ENCODE results near the gene RANBP3L.
"Not testable (repeated sequence)": the region's sequence is repeated elsewhere in the genome, so short reads cannot be mapped to it uniquely, and the experiment has no call there.

The RANBP3L gene

GRCh38 chr5:36283775-36284174 lies 17.9 kb downstream of the RANBP3L start:
- not testable (repeated sequence) for DNase-seq

- DNase-seq: no peak
These were observed 20.1 kb downstream of the RANBP3L start for GRCh38 chr5:36281626-36282025.

- no peak for DNase-seq
These were observed 22.5 kb downstream of the RANBP3L start for GRCh38 chr5:36279054-36279698.

DNA sequence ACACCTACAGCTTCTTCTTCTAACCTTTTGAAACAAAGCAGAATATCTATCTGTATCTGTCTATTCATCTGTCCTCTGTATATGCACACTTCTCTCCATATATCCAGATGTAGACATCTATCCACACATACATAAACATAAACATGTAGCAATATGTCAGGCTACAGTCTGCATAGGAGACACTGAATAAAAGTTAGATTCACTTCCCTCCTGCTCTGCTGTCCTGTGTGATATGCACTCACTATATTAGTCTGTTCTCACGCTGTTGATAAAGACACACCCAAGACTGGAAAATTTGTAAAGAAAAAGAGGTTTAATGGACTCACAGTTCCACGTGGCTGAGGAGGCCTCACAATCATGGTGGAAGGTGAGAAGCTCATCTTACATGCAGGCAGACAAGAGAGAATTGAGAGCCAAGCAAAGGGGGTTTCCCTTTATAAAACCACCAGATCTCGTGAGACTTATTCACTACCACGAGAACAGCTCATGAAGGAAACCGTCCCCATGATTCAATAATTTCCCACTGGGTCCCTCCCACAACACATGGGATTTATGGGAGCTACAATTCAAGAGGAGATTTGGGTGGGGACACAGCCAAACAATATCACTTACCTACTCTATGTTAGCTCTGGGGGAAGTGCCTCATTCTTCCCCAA lies 24.1 kb downstream of the RANBP3L start:
- no peak for DNase-seq

- DNase-seq: no peak
These were observed 24.8 kb downstream of the RANBP3L start for GRCh38 chr5:36276864-36277263.

- DNase-seq: no peak
These were observed 27.7 kb downstream of the RANBP3L start for GRCh38 chr5:36273809-36274526.

- no peak for DNase-seq
These were observed 29.5 kb downstream of the RANBP3L start for GRCh38 chr5:36272136-36272690.

GRCh38 chr5:36270876-36271575 lies 30.7 kb downstream of the RANBP3L start:
- DNase-seq: no peak

- DNase-seq: no peak
These were observed 31.5 kb downstream of the RANBP3L start for GRCh38 chr5:36270175-36270574.

DNA sequence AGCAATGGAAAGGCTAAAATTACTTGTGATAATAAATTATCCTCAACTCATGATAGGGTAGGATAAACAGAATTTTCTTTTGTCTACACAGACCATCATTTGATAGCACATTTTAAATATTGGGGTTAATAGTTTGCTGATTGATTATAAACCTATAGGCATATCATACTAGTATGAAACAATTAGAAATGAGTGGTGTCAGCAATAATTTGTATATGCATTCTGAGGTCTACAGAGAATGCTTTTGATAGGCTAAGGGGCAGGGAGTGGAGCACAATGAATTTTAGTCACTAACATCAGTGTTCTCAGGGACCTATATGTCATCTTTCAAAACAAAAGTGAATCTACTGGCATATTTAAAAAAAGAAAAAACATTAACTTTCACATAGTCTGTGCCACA lies 32.2 kb downstream of the RANBP3L start:
- DNase-seq: no peak

- DNase-seq: no peak
These were observed 33.8 kb downstream of the RANBP3L start for GRCh38 chr5:36267905-36268304.

GRCh38 chr5:36264202-36264760 lies 37.4 kb downstream of the RANBP3L start:
- DNase-seq: no peak

DNA sequence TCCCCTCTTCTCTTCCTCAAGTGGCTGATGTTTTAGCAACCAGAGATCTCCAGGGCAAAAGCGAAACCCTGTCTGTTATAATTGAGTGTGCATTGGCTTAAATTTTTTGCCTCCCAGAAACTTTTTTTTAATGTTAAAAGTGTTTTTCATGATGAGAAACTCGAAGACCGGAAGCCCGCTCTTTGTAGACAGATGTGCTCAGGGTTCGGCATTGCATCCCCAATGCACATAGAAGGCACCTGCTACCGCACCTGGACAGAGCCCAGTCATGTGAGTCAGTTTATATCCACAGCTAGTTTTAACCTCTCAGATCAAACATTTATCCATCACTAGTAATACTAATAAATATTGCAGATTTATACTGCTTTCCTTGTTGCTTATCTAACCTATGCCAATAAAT lies 40.5 kb downstream of the RANBP3L start:
- DNase-seq: no peak

DNA sequence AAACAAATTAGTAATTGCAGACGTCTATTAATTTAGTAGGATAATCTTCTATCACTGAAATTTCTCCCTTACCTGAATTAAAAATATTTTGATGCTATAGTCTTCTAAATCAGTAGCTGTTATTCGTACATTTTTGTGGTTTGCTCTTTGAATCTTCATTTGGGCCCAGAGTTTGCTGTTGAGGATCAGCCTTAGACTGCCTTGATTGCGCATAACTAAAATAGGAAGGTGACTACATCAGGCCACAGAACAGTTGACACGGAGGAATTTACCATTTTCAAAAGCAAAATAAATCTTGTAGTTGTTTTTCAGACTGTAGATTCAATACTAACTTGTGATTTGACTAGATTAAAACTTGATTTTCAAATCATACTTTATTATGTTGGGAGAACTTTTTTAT lies 48.1 kb downstream of the RANBP3L start:
- no peak for DNase-seq

- no peak for DNase-seq
These were observed 48.9 kb downstream of the RANBP3L start for GRCh38 chr5:36252722-36253365.

DNA sequence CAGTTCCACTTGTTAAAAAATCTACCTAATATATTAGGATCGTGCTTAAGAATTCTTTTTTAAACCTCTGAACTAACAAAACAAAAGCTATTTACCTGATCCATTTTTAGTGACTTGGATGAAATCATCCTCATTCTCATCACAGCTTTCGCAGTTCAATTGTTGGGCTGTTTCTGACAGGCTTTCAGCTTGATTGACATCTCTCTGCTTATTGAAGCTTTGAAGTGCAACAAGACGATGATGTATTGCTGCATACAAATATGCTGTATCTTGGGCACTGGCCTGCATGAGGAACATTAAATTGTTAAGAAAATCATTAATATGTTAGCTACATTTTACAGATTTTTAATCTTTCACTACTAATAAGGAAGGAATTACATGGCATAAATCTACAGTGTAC lies 50.5 kb downstream of the RANBP3L start:
- DNase-seq: no peak

DNA sequence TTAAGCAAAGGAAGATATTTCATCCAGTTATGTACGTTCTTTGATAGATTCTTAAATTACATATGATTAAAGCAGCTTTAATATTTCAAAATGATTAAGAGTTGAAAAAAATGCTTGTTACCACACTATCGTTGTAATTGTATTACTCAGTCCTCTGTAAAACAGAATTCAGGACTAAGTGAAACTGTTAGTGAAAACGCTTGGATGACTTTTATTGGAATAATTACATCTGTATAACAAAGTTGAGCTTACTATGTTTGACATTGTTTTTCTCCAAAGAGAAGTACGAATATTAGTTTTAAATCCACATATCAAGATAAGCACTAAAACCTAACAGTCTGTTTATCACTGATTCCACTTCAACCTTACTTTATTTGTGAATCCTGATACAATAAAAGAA lies 51.3 kb downstream of the RANBP3L start:
- DNase-seq: no peak

DNA sequence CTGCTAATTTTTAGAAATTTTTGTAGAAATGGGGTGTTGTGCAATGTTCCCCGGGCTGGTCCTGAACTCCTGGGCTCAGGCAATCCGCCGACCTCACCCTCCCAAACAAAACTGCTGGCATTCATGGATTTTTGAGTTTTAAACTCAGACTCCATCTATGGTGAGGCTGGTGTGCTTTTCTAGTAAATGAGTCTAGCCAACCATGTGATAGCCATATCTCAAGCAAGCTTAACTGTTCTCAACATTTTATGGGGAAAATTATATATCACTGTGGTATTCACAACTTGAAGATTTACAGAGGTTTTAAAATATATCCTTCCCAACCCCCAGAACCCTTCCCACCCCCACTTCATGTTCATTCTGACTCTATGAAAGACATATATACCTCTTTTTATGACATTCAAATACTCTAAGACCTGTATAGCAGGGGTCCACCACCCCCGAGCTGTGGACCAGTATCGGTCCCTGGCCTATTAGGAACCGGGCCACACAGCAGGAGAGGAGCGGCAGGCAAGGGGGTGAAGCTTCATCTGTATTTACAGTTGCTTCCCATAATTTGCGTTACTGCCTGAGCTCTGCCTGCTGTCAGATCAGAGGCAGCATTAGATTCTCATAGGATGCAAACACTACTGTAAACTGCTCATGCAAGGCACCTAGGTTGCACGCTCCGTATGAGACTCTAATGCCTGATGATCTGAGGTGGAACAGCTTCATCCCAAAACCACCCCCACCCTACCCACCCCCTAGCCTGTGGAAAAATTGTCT lies 55.5 kb downstream of the RANBP3L start:
- no peak for DNase-seq

DNA sequence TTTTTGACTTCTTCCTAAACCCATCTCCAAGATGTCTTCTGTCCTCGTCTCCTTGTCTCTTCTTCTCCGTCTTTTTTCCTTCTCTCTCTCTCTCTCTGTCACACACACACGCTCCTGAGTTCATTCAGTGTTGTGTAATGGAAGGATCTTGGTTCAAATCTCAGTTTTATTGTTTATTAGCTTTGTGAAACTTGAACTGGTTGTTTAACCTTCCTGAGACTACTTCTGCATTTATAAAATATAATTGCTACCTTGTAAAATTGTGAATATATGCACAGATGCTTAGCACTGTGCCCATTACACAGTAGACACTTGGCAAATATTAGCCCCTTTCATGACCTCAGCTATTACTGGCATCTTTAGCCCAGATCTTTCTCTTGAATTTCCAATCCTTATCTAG lies 57.6 kb downstream of the RANBP3L start:
- no peak for DNase-seq

GRCh38 chr5:36243653-36244052 lies 58.0 kb downstream of the RANBP3L start:
- DNase-seq: no peak

Data from NCI-H2171 (cell line).